ENCODE data around the gene CTCFL. TPM values are rescaled to one million over a fixed set of nuclear protein-coding genes. Genes with fewer than 3 reads are reported as not detected.

CTCFL gene
- total and polyA plus RNA-seq, 2 of the 13 experiments (the other 11 are each of a cell fraction or from before 2014, with no cell fraction given), result 0.04 TPM; not detected in 1

GRCh38 chr20:57548177-57549058 is 23.5 kb upstream of the CTCFL start (continued):
- TF ChIP-seq ZFP36L1 (CRISPR knock-in tag; IDR thresholded peaks at IDR 0.05), result 0 out of 2 replicates have a peak, but pooled peaks have one; percentile 23
- TF ChIP-seq KDM4B (CRISPR knock-in tag; IDR thresholded peaks at IDR 0.05), result no peak
- peak; percentile 64 for TF ChIP-seq MEF2D (CRISPR knock-in tag; IDR thresholded peaks at IDR 0.05)
- TF ChIP-seq KDM2A (CRISPR knock-in tag; IDR thresholded peaks at IDR 0.05; ENCODE audit: borderline replicate concordance, low read depth), result no peak
- TF ChIP-seq FOSL2 (CRISPR knock-in tag; IDR thresholded peaks at IDR 0.05), result 0 out of 2 replicates have a peak, but pooled peaks have one; percentile 7
- TF ChIP-seq ZMYM3 (CRISPR knock-in tag; IDR thresholded peaks at IDR 0.05), result peak; percentile 57; the same call in 1 of the 2 replicates
- peak; percentile 16; the same call in 1 of the 2 replicates for TF ChIP-seq BCL3 (CRISPR knock-in tag; IDR thresholded peaks at IDR 0.05)
- TF ChIP-seq SKI (IDR thresholded peaks at IDR 0.05; ENCODE audit: partially characterized antibody), result peak; percentile 76
- TF ChIP-seq HMGXB3 (CRISPR knock-in tag; IDR thresholded peaks at IDR 0.05; ENCODE audit: borderline replicate concordance), result no peak
- 0 out of 2 replicates have a peak, but pooled peaks have one; percentile 11 for TF ChIP-seq FOXO1 (CRISPR knock-in tag; IDR thresholded peaks at IDR 0.05)
- TF ChIP-seq HDAC2 (CRISPR knock-in tag; IDR thresholded peaks at IDR 0.05), result no peak
- 0 out of 2 replicates have a peak, but pooled peaks have one; percentile 74 for TF ChIP-seq ZNF572 (CRISPR knock-in tag; IDR thresholded peaks at IDR 0.05)
- 0 out of 2 replicates have a peak, but pooled peaks have one; percentile 36 for TF ChIP-seq ZNF761 (CRISPR knock-in tag; conservative IDR thresholded peaks at IDR 0.05)
- 0 out of 2 replicates have a peak, but pooled peaks have one; percentile 16 for TF ChIP-seq ZNF501 (CRISPR knock-in tag; IDR thresholded peaks at IDR 0.05)
- 0 out of 2 replicates have a peak, but pooled peaks have one; percentile 28 for TF ChIP-seq ZNF512B (CRISPR knock-in tag; IDR thresholded peaks at IDR 0.05; ENCODE audit: borderline replicate concordance)
